Measurements from ENCODE around the gene SUGCT.

SUGCT gene

DNA sequence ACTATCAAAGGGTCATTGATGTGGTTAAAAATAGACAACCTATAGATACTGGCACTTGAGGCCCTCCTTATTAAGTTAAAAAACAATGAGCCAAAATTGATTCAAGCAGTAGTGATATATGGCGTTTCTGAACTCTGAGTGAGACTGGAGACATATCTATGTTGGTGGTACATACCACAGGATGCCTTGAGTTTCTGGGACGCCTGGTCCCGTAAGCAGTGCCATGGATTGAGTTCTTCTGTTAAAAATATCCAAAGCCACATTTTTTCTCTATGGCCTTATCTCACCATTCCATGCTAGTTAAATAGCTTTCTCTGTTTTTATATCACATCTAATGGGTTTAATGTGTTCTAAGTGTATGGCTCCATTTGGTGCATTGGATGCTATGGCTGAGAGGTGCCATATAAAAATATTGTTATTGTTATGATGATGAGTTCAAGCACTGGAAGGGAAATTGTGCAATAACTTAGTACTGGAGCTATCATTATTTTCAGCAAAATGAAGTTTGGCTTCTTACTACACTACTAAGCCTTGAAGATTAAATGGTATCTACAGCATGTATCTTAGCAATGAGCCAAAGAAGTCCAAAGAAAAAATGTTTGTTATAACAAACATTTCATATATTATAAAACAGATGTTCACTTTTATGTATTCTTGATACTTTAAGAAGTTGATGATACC lies 713.9 kb downstream of the SUGCT start:
- H3K36me3 ChIP-seq (replicated peaks; ENCODE audit: low read depth, low read length): no peaks in the 10 kb centered on the region
- no peak for TF ChIP-seq EZH2phosphoT487 (IDR thresholded peaks at IDR 0.05; ENCODE audit: low read depth)
- TF ChIP-seq, protein P1, sequence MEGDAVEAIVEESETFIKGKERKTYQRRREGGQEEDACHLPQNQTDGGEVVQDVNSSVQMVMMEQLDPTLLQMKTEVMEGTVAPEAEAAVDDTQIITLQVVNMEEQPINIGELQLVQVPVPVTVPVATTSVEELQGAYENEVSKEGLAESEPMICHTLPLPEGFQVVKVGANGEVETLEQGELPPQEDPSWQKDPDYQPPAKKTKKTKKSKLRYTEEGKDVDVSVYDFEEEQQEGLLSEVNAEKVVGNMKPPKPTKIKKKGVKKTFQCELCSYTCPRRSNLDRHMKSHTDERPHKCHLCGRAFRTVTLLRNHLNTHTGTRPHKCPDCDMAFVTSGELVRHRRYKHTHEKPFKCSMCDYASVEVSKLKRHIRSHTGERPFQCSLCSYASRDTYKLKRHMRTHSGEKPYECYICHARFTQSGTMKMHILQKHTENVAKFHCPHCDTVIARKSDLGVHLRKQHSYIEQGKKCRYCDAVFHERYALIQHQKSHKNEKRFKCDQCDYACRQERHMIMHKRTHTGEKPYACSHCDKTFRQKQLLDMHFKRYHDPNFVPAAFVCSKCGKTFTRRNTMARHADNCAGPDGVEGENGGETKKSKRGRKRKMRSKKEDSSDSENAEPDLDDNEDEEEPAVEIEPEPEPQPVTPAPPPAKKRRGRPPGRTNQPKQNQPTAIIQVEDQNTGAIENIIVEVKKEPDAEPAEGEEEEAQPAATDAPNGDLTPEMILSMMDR (IDR thresholded peaks at IDR 0.05; ENCODE audit: low read depth, low read length): no peak

DNA sequence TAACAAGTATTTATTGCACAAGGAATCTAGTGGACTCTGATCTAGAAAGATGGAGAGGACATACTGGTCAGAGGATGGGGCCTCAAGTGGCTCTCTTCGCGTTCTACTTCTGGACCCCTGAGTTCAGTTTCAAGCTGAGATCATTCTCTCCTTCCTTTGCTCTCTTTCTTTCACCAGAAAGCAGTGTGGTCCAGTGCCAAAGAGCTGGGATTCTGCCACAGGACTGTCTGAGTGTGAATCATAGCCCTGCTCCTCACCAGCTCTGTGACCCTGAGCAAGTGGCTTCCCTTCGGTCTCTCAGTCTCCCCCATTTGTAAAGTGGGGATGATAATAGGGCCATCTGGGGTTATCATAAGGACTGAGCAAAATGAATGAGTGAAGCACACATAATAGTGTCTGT lies 715.2 kb downstream of the SUGCT start:
- H3K79me2 ChIP-seq (ENCODE audit: low read length): no peaks in the 10 kb centered on the region
- H3K9ac ChIP-seq (ENCODE audit: low read length): no peak overlapping the region
- TF ChIP-seq, protein P1 (IDR thresholded peaks at IDR 0.05; ENCODE audit: low read depth, low read length): no peak
- no peak for TF ChIP-seq EZH2phosphoT487 (IDR thresholded peaks at IDR 0.05; ENCODE audit: low read depth)

More for the DNA sequence above, 713.9 kb downstream of the SUGCT start:
- H3K27me3 ChIP-seq (ENCODE audit: low read depth, low read length): no peaks in the 10 kb centered on the region
- no peak overlapping the region for H2AFZ ChIP-seq (ENCODE audit: low read depth, low read length)
- H3K4me3 ChIP-seq (ENCODE audit: low read length): no peak overlapping the region
- H3K9me3 ChIP-seq (ENCODE audit: insufficient read depth, low read length): no peaks in the 10 kb centered on the region
- no peak overlapping the region for H3K27ac ChIP-seq (ENCODE audit: low read length)
- no peaks in the 10 kb centered on the region for H3K4me1 ChIP-seq (ENCODE audit: low read length)
- H3K9ac ChIP-seq (ENCODE audit: low read length): no peak overlapping the region
- H3K79me2 ChIP-seq (ENCODE audit: low read length): no peaks in the 10 kb centered on the region
- H4K20me1 ChIP-seq (ENCODE audit: insufficient read depth, low read length): no peaks in the 10 kb centered on the region
- H3K4me2 ChIP-seq (ENCODE audit: low read length): no peak overlapping the region

DNA sequence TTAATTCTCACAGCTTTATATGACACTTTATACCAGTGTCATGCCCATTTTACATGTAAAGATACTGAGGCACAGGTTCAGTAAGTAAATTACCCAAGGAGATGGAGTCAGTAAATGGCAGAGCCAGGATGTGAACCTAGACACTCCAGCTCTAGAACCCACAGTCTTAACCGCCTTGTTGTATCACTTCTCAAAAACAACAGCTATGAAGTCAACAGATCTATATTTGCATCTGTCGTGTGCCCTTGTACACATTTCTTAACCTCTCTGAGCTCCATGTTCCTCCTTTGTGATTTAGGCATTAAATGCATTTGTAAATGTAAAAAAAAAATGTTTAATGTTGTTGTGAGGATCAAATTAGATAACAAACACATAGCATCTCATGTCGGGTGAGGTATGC lies 716.2 kb downstream of the SUGCT start:
- Histone ChIP-seq H3K9ac (ENCODE audit: low read length) (no peak overlapping the region), H3K27me3 (ENCODE audit: low read depth, low read length) (no peaks in the 10 kb centered on the region), H2AFZ (ENCODE audit: low read depth, low read length) (no peak overlapping the region), H3K4me3 (ENCODE audit: low read length) (no peak overlapping the region), H3K4me2 (ENCODE audit: low read length) (no peak overlapping the region), H3K36me3 (replicated peaks; ENCODE audit: low read depth, low read length) (no peaks in the 10 kb centered on the region), H4K20me1 (ENCODE audit: insufficient read depth, low read length) (no peaks in the 10 kb centered on the region), H3K79me2 (ENCODE audit: low read length) (no peaks in the 10 kb centered on the region), H3K9me3 (ENCODE audit: insufficient read depth, low read length) (no peaks in the 10 kb centered on the region), H3K27ac (ENCODE audit: low read length) (no peak overlapping the region), H3K4me1 (ENCODE audit: low read length) (no peaks in the 10 kb centered on the region)
- TF ChIP-seq EZH2phosphoT487 (IDR thresholded peaks at IDR 0.05; ENCODE audit: low read depth): no peak
- TF ChIP-seq, protein P1 (IDR thresholded peaks at IDR 0.05; ENCODE audit: low read depth, low read length): no peak

More for the DNA sequence above, 715.2 kb downstream of the SUGCT start:
- Histone ChIP-seq H3K4me2 (ENCODE audit: low read length) (no peak overlapping the region), H2AFZ (ENCODE audit: low read depth, low read length) (no peak overlapping the region), H4K20me1 (ENCODE audit: insufficient read depth, low read length) (no peaks in the 10 kb centered on the region), H3K36me3 (replicated peaks; ENCODE audit: low read depth, low read length) (no peaks in the 10 kb centered on the region), H3K4me3 (ENCODE audit: low read length) (no peak overlapping the region), H3K9me3 (ENCODE audit: insufficient read depth, low read length) (no peaks in the 10 kb centered on the region), H3K27ac (ENCODE audit: low read length) (no peak overlapping the region), H3K27me3 (ENCODE audit: low read depth, low read length) (no peaks in the 10 kb centered on the region), H3K4me1 (ENCODE audit: low read length) (no peaks in the 10 kb centered on the region)

DNA sequence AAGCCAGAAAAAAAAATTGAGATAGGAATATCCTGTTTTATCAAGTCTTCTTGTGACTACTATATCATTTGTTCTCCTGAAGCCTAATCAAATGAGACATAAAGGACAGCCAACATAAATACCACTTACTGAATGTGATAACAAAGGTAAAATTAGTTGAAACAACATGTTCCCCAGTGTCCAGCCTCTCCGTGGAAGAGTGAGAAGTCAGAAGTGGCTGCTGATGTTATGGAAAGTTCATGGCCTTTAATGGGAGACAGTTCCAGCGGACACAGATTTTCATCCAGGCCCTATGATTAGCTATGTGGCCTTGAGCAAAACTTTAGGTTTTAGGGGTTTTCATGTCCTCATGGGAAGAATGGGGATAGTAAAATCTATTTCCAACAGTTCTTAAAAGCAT lies 724.3 kb downstream of the SUGCT start:
- H3K4me2 ChIP-seq (ENCODE audit: low read length): no peak overlapping the region

More for the DNA sequence above, 724.3 kb downstream of the SUGCT start:
- Histone ChIP-seq H3K79me2 (ENCODE audit: low read length) (no peaks in the 10 kb centered on the region), H4K20me1 (ENCODE audit: insufficient read depth, low read length) (no peaks in the 10 kb centered on the region), H3K9me3 (ENCODE audit: insufficient read depth, low read length) (no peaks in the 10 kb centered on the region), H3K9ac (ENCODE audit: low read length) (no peak overlapping the region), H3K36me3 (replicated peaks; ENCODE audit: low read depth, low read length) (no peaks in the 10 kb centered on the region), H3K4me1 (ENCODE audit: low read length) (no peaks in the 10 kb centered on the region), H2AFZ (ENCODE audit: low read depth, low read length) (no peak overlapping the region), H3K27me3 (ENCODE audit: low read depth, low read length) (no peaks in the 10 kb centered on the region), H3K4me3 (ENCODE audit: low read length) (no peak overlapping the region), H3K27ac (ENCODE audit: low read length) (no peak overlapping the region)
- no peak for TF ChIP-seq EZH2phosphoT487 (IDR thresholded peaks at IDR 0.05; ENCODE audit: low read depth)
- TF ChIP-seq, protein P1 (IDR thresholded peaks at IDR 0.05; ENCODE audit: low read depth, low read length): no peak
